Body of pancreas (tissue), 4 donors: Measurements from ENCODE around the gene CPLANE2. TPM values are rescaled to one million over a fixed set of nuclear protein-coding genes. Genes with fewer than 3 reads are reported as not detected.

Experiments
- ATAC-seq: fragments of 150-250 bp; one replicate; pipeline ENCODE4 v1.9.1; 2016
- DNase-seq, 4 donors: peaks; one replicate each; pipeline ENCODE4 v3.0.0-alpha.2; 2019
- H3K27ac ChIP-seq, 4 donors: fragments of 200-600 bp; sonication (generic); 1 replicate in 3 of 4; 2 replicates in 1 of 4; pipeline versions ENCODE4 v1.5.1 to v1.6.1; 2016 to 2019; ENCODE audit warnings: mild to moderate bottlenecking in 1 of 4, mixed read lengths in 1 of 4, moderate library complexity in 1 of 4
- H3K27me3 ChIP-seq, 2 donors: fragments of 200-600 bp; sonication (generic); one replicate each; pipeline ENCODE4 v1.6.0; 2016; ENCODE audit warnings: mild to moderate bottlenecking in 1 of 2
- H3K36me3 ChIP-seq, 2 donors: fragments of 200-600 bp; sonication (generic); replicated peaks in 1 of 2; 2 replicates each; pipeline ENCODE4 v1.5.1; 2016; ENCODE audit warnings: low read depth in 2 of 2; ENCODE audit not compliant: insufficient read depth in 1 of 2
- H3K4me1 ChIP-seq: fragments of 200-600 bp; sonication (generic); one replicate; pipeline ENCODE4 v1.6.0; 2016
- H3K4me3 ChIP-seq, 2 donors: fragments of 200-600 bp; sonication (generic); 1 replicate in 1 of 2; 2 replicates in 1 of 2; pipeline ENCODE4 v1.5.1; 2016 to 2019
- H3K9me3 ChIP-seq, 3 donors: fragments of 200-600 bp; sonication (generic); 1 replicate in 2 of 3; 2 replicates in 1 of 3; pipeline ENCODE4 v1.5.1; 2016
- POLR2A ChIP-seq, 3 donors: fragments of 450-650 bp; IDR thresholded peaks; one replicate each; pipeline ENCODE4 v1.6.1; 2016; ENCODE audit warnings: antibody characterized with exemption in 3 of 3, mild to moderate bottlenecking in 2 of 3
- WGBS, 2 donors: methylation state at CpG; one replicate each; pipeline ENCODE4 v1.1.5; 2017; 5-methylcytosine and 5-hydroxymethylcytosine counted together
- intact Hi-C: fragments of 100-400 bp; cut with DNase I; formaldehyde crosslinking; loops from one replicate; pipeline ENCODE4 v1.15.1; 2023
- total RNA-seq, 2 donors: library from RNA; depleted of rRNA; stranded (reverse); fragments of >200 nt; gene quantifications; one replicate each; pipeline ENCODE4 v1.1.0, GENCODE V29; 2016
- TF ChIP-seq, protein P1 (sequence below), 7 experiments: fragments of 450-650 bp in 4 of 7; fragments of 200-600 bp in 3 of 7; sonication (generic) in 3 of 7; IDR thresholded peaks; one replicate each; pipeline ENCODE4 v1.5.1; 2016 to 2019; ENCODE audit warnings: antibody characterized with exemption in 7 of 7

Gene CPLANE2
- total RNA-seq, 2 donors from 2014 or later = 3.6 TPM

DNA sequence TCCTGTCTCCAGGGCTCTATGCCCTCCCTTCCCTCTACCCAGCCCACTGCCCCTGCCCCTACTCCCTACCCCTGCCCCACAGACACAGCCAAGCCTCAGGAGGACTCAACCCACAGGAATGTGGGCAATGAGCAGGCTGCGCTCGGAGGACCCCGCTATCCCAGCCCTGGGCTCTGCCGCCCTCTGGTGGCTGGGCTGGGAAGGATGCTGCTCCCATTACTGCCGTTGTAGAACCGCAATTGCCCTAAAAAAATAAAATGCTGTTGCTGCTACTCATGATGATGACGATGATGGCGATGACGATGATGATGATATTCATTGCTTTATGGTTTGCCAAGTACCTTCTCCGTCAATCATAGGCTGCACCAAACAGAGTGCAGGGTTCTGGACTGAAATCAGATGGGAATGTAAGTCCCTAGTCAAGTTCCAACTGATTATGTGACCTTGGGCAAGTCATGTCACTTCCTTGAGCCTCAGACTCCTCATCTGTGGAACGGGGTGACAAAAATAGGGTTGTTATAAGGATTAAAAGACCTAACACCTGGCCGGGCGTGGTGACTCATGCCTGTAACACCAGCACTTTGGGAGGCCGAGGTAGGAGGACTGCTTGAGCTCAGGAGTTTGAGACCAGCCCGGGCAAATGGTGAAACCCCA, 49.1 kb downstream of the CPLANE2 start:
- peaks cover 8% of the 10 kb centered on the region for H3K4me1 ChIP-seq
- ATAC-seq = peak; percentile 89
- H3K4me3 ChIP-seq = no peak overlapping the region
- no peak overlapping the region for H3K27ac ChIP-seq
- H3K27me3 ChIP-seq = no peaks in the 10 kb centered on the region
- TF ChIP-seq POLR2A (IDR thresholded peaks at IDR 0.05) = no peak
- TF ChIP-seq, protein P1, sequence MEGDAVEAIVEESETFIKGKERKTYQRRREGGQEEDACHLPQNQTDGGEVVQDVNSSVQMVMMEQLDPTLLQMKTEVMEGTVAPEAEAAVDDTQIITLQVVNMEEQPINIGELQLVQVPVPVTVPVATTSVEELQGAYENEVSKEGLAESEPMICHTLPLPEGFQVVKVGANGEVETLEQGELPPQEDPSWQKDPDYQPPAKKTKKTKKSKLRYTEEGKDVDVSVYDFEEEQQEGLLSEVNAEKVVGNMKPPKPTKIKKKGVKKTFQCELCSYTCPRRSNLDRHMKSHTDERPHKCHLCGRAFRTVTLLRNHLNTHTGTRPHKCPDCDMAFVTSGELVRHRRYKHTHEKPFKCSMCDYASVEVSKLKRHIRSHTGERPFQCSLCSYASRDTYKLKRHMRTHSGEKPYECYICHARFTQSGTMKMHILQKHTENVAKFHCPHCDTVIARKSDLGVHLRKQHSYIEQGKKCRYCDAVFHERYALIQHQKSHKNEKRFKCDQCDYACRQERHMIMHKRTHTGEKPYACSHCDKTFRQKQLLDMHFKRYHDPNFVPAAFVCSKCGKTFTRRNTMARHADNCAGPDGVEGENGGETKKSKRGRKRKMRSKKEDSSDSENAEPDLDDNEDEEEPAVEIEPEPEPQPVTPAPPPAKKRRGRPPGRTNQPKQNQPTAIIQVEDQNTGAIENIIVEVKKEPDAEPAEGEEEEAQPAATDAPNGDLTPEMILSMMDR (IDR thresholded peaks at IDR 0.05) = peak; percentile 91 to 99 (median 96)
- H3K9me3 ChIP-seq = no peaks in the 10 kb centered on the region
- WGBS, 2 donors = 14 to 22% methylated on average over 11 to 15 of the region's 15 CpGs
- intact Hi-C loops = no loop called here
- no peaks in the 10 kb centered on the region for H3K36me3 ChIP-seq
- peak; percentile 66 to 82 (median 76) for DNase-seq

DNA sequence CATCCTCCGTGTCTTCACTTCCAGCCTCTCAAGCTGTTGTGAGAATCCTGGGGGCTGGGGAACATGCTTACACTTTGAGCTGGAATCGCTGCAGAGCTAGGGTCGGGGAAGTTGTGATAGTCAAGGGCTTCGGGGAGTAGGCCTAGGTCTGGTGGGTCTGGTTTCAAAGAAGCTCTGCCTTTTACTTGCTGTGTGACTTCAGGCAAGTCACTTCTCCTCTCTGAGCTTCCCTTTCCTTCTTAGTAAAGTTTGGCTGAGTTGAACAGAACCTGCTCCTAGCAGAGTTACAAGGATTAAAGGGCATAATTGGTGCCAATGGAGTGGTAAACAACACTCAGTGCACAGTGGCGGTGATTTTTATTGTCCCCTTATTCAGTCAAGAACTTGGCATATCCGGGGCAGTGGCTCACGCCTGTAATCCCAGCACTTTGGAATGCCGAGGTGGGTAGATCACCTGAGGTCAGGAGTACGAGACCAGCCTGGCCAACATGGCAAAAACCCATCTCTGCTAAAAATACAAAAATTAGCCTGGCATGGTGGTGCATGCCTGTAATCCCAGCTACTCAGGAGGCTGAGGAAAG, 50.2 kb downstream of the CPLANE2 start:
- H3K4me3 ChIP-seq = no peak overlapping the region
- H3K27ac ChIP-seq = no peak overlapping the region
- DNase-seq (no peak), ATAC-seq (no peak)
- no peaks in the 10 kb centered on the region for H3K36me3 ChIP-seq
- TF ChIP-seq POLR2A (IDR thresholded peaks at IDR 0.05) = no peak
- TF ChIP-seq, protein P1 (IDR thresholded peaks at IDR 0.05) = no peak
- no peaks in the 10 kb centered on the region for H3K9me3 ChIP-seq
- intact Hi-C loops = no loop called here
- no peaks in the 10 kb centered on the region for H3K27me3 ChIP-seq
- peaks cover 17% of the 10 kb centered on the region for H3K4me1 ChIP-seq
- 75 to 80% methylated on average over 9 of the region's 9 CpGs for WGBS, 2 donors

DNA sequence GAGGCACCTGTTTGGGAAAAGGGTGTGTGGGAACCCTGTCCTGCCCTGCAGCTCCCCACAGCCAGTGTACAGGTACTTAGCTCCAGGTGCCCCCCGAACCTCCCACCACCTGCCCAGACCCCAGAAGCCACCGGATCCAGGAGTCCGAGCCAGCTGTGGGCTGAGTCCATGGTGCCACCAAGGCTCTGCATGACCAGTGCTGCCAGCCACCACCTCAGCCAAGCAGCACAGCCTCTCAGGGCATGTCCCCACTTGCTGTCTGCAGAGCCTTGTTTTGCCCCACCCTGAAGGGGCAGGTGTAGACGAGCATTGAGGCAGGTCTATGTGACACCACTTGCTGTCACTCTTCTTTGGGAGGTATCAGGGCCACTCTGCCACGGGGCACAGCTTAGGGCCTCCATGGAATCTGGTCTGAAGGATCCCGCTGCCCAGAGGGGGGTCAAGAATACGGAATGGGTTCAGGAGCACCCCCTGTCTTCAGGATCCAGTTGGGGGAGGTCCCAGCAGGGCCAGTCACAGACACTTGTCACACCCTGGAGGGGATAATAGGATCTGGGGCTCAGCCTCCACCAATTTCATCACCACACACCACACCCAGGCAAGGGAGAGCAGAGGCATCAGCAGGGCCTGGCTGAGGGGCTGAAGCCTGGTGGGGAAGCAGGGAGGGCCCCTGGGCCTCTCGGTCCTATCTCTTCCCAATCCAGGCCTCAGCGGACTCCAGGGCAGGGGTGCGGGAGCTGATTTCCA, 52.3 kb downstream of the CPLANE2 start:
- ATAC-seq (no peak), DNase-seq (no peak)
- 82 to 88% methylated on average over 5 to 10 of the region's 10 CpGs for WGBS, 2 donors
- TF ChIP-seq, protein P1 (IDR thresholded peaks at IDR 0.05) = no peak
- no peak for TF ChIP-seq POLR2A (IDR thresholded peaks at IDR 0.05)
- no peak overlapping the region for H3K4me3 ChIP-seq
- H3K4me1 ChIP-seq = peaks cover 25% of the 10 kb centered on the region
- no peaks in the 10 kb centered on the region for H3K27me3 ChIP-seq
- H3K36me3 ChIP-seq = no peaks in the 10 kb centered on the region
- no peaks in the 10 kb centered on the region for H3K9me3 ChIP-seq
- intact Hi-C loops = loop anchor here (2.0 kb wide), 1 partner anchor 106 kb away; no protein-coding TSS in a partner anchor
- no peak overlapping the region for H3K27ac ChIP-seq

DNA sequence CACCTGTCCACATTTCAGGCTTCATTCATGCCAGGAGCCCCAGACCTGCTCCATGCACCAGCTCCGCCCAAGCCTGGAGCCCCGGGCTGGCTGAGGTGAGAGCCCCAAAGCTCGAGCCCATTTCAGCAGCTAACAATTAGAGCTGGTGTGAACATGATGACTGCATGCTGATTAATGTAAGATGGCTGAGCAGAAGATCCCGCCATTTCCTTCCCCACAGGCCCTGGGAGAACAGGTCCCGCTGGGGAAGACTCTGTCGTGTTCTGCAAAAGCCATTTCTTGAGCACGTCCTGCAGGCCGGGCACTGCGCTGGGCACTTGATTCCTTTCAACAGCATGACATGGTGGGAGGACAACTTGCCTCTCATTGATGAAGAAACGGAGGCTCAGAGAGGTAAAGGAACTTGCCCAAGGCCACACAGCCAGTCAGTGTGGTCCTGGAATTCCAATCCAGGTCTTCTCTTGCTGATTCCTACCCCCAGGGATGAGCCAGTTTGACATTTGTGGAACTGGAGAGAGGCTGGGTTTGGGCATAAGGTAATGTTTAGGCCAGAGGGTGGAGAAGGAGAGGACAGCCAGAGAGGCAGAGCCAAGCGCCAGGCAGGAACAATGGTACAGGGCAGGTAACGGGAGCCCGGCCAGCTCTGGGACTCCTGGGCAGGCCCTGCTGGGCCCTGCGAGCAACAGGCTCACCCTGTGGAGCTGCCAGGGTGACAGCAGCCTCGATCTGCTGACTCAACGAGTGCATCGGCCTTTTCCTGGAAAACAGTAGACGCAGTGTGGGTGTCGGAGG, 53.0 kb downstream of the CPLANE2 start:
- TF ChIP-seq, protein P1 (IDR thresholded peaks at IDR 0.05) = no peak
- TF ChIP-seq POLR2A (IDR thresholded peaks at IDR 0.05) = no peak
- no peak overlapping the region for H3K27ac ChIP-seq
- H3K4me3 ChIP-seq = no peak overlapping the region
- DNase-seq (no peak), ATAC-seq (no peak)
- H3K4me1 ChIP-seq = peaks cover 27% of the 10 kb centered on the region
- no peaks in the 10 kb centered on the region for H3K36me3 ChIP-seq
- H3K9me3 ChIP-seq = no peaks in the 10 kb centered on the region
- 80 to 85% methylated on average over 12 to 19 of the region's 19 CpGs for WGBS, 2 donors
- intact Hi-C loops = loop anchor here (2.0 kb wide), 1 partner anchor 105 kb away; no protein-coding TSS in a partner anchor
- no peaks in the 10 kb centered on the region for H3K27me3 ChIP-seq
